HG03521 (cell line): ENCODE data around the gene SOS2.
"Not testable (repeated sequence)": the region's sequence is repeated elsewhere in the genome, so short reads cannot be mapped to it uniquely, and the experiment has no call there.

ENCODE experiments used
- ATAC-seq: cut with Tn5 transposase; IDR thresholded peaks from one replicate; pipeline ENCODE4 v1.9.1; 2021; ENCODE audit warnings: mild to moderate bottlenecking, moderate library complexity; ENCODE audit not compliant: unreplicated experiment

SOS2 gene

GRCh38 chr14:50228313-50228712, 3.1 kb downstream of the SOS2 start:
- ATAC-seq = no peak

- ATAC-seq = no peak
Measured at GRCh38 chr14:50225974-50226297, 5.4 kb downstream of the SOS2 start.

- no peak for ATAC-seq
Measured at GRCh38 chr14:50225067-50225973, 6.1 kb downstream of the SOS2 start.

GRCh38 chr14:50222055-50222613, 9.2 kb downstream of the SOS2 start:
- ATAC-seq = no peak

GRCh38 chr14:50218501-50218900, 12.9 kb downstream of the SOS2 start:
- ATAC-seq = no peak

GRCh38 chr14:50215416-50215815, 16.0 kb downstream of the SOS2 start:
- ATAC-seq = no peak

- no peak for ATAC-seq
Measured at GRCh38 chr14:50213795-50214194, 17.6 kb downstream of the SOS2 start.

- ATAC-seq = no peak
Measured at GRCh38 chr14:50212726-50213125, 18.7 kb downstream of the SOS2 start.

- no peak for ATAC-seq
Measured at GRCh38 chr14:50210074-50210473, 21.3 kb downstream of the SOS2 start.

- no peak for ATAC-seq
Measured at GRCh38 chr14:50198499-50198898, 32.9 kb downstream of the SOS2 start.

GRCh38 chr14:50191499-50191898, 39.9 kb downstream of the SOS2 start:
- no peak for ATAC-seq

- no peak for ATAC-seq
Measured at GRCh38 chr14:50186107-50186506, 45.3 kb downstream of the SOS2 start.

- no peak for ATAC-seq
Measured at GRCh38 chr14:50173891-50174290, 57.5 kb downstream of the SOS2 start.

GRCh38 chr14:50171895-50172294, 59.5 kb downstream of the SOS2 start:
- ATAC-seq = no peak

GRCh38 chr14:50167381-50167780, 64.0 kb downstream of the SOS2 start:
- not testable (repeated sequence) for ATAC-seq

GRCh38 chr14:50156111-50156510, 75.3 kb downstream of the SOS2 start:
- ATAC-seq = no peak

GRCh38 chr14:50148799-50149198, 82.6 kb downstream of the SOS2 start:
- no peak for ATAC-seq

- no peak for ATAC-seq
Measured at GRCh38 chr14:50139192-50139591, 92.2 kb downstream of the SOS2 start.

- ATAC-seq = no peak
Measured at GRCh38 chr14:50127802-50128201, 103.6 kb downstream of the SOS2 start.

GRCh38 chr14:50123062-50123461, 108.3 kb downstream of the SOS2 start:
- ATAC-seq = no peak

- ATAC-seq = no peak
Measured at GRCh38 chr14:50122291-50122690, 109.1 kb downstream of the SOS2 start.

GRCh38 chr14:50121486-50121885, 109.9 kb downstream of the SOS2 start:
- no peak for ATAC-seq

GRCh38 chr14:50117456-50117855, 113.9 kb downstream of the SOS2 start:
- ATAC-seq = no peak
